OCI-LY7 (cell line): ENCODE measurements around the gene GNAQ.

Experiments used
- EZH2phosphoT487 ChIP-seq: fragments of 200-600 bp; sonication (generic); IDR thresholded peaks from 2 replicates; pipeline ENCODE4 v1.6.1; 2018; ENCODE audit warnings: low read depth, borderline replicate concordance, mild to moderate bottlenecking, mixed run types, antibody characterized with exemption, low read length, moderate library complexity, mixed read lengths
- TF ChIP-seq, protein P1 (sequence below): fragments of 200-600 bp; sonication (generic); conservative IDR thresholded peaks from 2 replicates; pipeline ENCODE4 v1.5.1; 2014; ENCODE audit warnings: mild to moderate bottlenecking, antibody characterized with exemption, low read length, moderate library complexity, mixed read lengths

DNA sequence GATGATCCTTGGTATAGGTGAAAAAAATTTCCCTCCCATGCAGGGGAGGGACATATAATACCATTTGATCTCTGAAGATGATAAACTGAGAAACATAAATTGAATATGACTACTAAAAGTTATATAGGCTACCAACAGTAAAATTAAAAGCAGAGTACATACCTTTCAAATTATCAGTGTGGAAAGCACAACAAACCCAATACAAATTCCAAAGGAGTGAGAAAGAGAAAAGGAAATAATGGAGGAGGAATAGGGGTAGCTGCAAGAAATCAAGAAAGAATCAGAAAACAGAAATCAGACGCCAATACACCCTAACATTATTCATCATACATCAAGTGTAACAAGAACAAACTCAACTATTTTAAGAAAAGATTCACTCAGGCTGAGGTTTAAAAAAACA lies 17.7 kb downstream of the GNAQ start:
- TF ChIP-seq, protein P1, sequence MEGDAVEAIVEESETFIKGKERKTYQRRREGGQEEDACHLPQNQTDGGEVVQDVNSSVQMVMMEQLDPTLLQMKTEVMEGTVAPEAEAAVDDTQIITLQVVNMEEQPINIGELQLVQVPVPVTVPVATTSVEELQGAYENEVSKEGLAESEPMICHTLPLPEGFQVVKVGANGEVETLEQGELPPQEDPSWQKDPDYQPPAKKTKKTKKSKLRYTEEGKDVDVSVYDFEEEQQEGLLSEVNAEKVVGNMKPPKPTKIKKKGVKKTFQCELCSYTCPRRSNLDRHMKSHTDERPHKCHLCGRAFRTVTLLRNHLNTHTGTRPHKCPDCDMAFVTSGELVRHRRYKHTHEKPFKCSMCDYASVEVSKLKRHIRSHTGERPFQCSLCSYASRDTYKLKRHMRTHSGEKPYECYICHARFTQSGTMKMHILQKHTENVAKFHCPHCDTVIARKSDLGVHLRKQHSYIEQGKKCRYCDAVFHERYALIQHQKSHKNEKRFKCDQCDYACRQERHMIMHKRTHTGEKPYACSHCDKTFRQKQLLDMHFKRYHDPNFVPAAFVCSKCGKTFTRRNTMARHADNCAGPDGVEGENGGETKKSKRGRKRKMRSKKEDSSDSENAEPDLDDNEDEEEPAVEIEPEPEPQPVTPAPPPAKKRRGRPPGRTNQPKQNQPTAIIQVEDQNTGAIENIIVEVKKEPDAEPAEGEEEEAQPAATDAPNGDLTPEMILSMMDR = no peak
- TF ChIP-seq EZH2phosphoT487 = no peak
